NCI-H146 (cell line): ENCODE data around the gene SLC4A5.
"Not testable (repeated sequence)": the region's sequence is repeated elsewhere in the genome, so short reads cannot be mapped to it uniquely, and the experiment has no call there.

ENCODE experiments used
- DNase-seq: peaks from one replicate; lab custom pipeline; 2025; lab: John Stamatoyannopoulos, UW

SLC4A5 gene

GRCh38 chr2:74232426-74232825 lies 110.8 kb downstream of the SLC4A5 start:
- DNase-seq: no peak

- not testable (repeated sequence) for DNase-seq
Measured at GRCh38 chr2:74229865-74230264, 113.4 kb downstream of the SLC4A5 start.

GRCh38 chr2:74228772-74229171 lies 114.4 kb downstream of the SLC4A5 start:
- DNase-seq: peak; percentile 46

GRCh38 chr2:74227646-74228045 lies 115.6 kb downstream of the SLC4A5 start:
- DNase-seq: no peak

GRCh38 chr2:74226648-74227213 lies 116.5 kb downstream of the SLC4A5 start:
- no peak for DNase-seq

GRCh38 chr2:74225698-74226459 lies 117.3 kb downstream of the SLC4A5 start:
- DNase-seq: no peak

- no peak for DNase-seq
Measured at GRCh38 chr2:74223941-74224770, 119.1 kb downstream of the SLC4A5 start.

- DNase-seq: no peak
Measured at GRCh38 chr2:74222300-74222650, 120.9 kb downstream of the SLC4A5 start.

- DNase-seq: no peak
Measured at GRCh38 chr2:74221604-74222299, 121.5 kb downstream of the SLC4A5 start.

GRCh38 chr2:74221091-74221490 lies 122.1 kb downstream of the SLC4A5 start:
- DNase-seq: no peak

- no peak for DNase-seq
Measured at GRCh38 chr2:74219846-74220486, 123.2 kb downstream of the SLC4A5 start.

- no peak for DNase-seq
Measured at GRCh38 chr2:74216642-74217041, 126.6 kb downstream of the SLC4A5 start.

- DNase-seq: not testable (repeated sequence)
Measured at GRCh38 chr2:74215771-74216170, 127.4 kb downstream of the SLC4A5 start.

GRCh38 chr2:74212702-74213410 lies 130.4 kb downstream of the SLC4A5 start:
- no peak for DNase-seq

GRCh38 chr2:74206180-74206688 lies 137.0 kb downstream of the SLC4A5 start:
- DNase-seq: no peak

GRCh38 chr2:74205596-74205995 lies 137.6 kb downstream of the SLC4A5 start:
- DNase-seq: no peak

GRCh38 chr2:74205113-74205512 lies 138.1 kb downstream of the SLC4A5 start:
- no peak for DNase-seq

GRCh38 chr2:74204436-74204835 lies 138.8 kb downstream of the SLC4A5 start:
- no peak for DNase-seq

- DNase-seq: no peak
Measured at GRCh38 chr2:74201596-74201995, 141.6 kb downstream of the SLC4A5 start.

- DNase-seq: no peak
Measured at GRCh38 chr2:74201196-74201595, 142.0 kb downstream of the SLC4A5 start.

- DNase-seq: no peak
Measured at GRCh38 chr2:74199871-74200305, 143.3 kb downstream of the SLC4A5 start.
